T47D (cell line): ENCODE results near the gene KIAA1614.

Experiments used
- DNase-seq, 2 experiments: peaks; one replicate each; pipeline versions ENCODE4 v3.0.0 to v3.0.0-alpha.2; 2011 to 2012; ENCODE audit warnings: low read depth in 1 of 2, low spot score in 1 of 2
- JUND ChIP-seq: IDR thresholded peaks from 2 replicates; pipeline ENCODE4 v1.6.1; 2012; ENCODE audit warnings: low read depth
- in situ Hi-C: cut with HindIII; loops from 2 replicates; pipeline ENCODE4 v1.10.0; 2016; ENCODE audit warnings: low sequenced_read_pairs, low pct_unique_long_range_greater_than_20kb

Gene KIAA1614

GRCh38 chr1:180932378-180932777 lies 19.7 kb downstream of the KIAA1614 start:
- TF ChIP-seq JUND = no peak
- DNase-seq = no peak
- in situ Hi-C loops = no loop called here

DNA sequence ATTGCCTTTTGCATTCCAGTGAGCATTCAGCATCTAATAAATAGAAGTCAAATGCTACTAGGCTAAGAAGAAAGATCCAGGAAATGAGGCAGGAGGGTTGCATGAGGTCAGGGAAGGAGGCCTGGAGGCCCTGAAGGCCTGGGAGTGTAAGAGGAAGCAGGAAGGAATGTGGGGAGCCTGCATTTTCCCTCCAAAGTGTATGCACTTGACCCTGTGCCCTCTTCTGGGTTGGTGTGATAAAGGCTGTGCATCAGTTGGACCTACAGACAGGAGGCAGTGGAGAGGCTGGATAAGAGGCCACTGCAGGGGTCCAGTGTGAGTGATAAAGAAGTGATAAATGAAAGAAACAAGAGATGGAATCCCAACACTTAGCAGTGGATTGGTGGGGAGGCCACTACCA lies 20.4 kb downstream of the KIAA1614 start:
- TF ChIP-seq JUND = no peak
- no peak for DNase-seq
- in situ Hi-C loops = no loop called here

GRCh38 chr1:180934563-180934962 lies 21.9 kb downstream of the KIAA1614 start:
- no peak for TF ChIP-seq JUND
- no peak for DNase-seq
- in situ Hi-C loops = no loop called here

GRCh38 chr1:180935326-180936109 lies 22.8 kb downstream of the KIAA1614 start:
- in situ Hi-C loops = no loop called here
- no peak for DNase-seq
- no peak for TF ChIP-seq JUND

DNA sequence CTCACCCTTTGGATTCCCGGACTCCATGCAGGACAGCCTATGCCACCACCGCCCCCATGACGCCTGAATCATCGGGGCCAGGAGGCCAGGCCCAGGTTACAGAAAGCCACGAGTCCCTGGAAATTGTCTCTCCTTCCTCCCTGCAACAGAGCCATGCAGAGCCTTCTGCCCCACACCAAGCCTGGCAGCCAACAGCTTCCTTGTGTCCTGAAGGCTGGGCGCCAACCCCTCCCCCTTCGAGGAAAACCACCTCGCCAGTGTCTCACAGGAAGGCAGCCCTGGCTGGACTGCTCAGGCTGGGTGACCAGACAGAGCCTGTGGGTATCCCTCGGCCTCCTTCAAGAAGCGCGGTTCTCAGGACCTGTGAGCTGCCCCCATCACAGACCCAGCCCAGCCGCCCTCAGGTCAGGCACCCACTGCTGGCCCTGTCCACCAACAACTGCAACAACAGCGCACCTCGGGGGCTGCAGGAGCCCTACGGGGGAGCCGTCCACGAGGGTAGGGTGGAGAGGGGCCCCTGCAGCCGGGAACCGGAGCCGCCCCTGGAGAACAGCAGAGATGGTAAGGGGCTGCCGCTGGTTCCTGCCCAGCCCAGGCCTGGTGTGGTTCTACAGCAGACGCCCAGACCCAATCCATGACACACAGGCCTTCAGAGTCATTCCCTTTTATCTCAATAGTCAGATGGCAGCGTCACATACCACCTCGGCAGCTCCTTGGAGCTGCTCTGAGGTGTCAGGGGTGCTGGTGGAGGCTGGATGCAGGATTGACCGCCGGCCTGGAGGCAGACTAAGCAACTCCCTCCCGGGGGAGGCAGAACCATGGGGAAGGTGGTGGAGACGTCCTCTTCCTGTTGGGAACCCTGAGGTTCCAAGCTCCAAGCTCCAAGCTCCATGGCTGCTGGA lies 23.7 kb downstream of the KIAA1614 start:
- no peak for DNase-seq
- in situ Hi-C loops = no loop called here
- no peak for TF ChIP-seq JUND

GRCh38 chr1:180937012-180937372 lies 24.3 kb downstream of the KIAA1614 start:
- in situ Hi-C loops = no loop called here
- no peak for TF ChIP-seq JUND
- no peak for DNase-seq

- in situ Hi-C loops = no loop called here
- TF ChIP-seq JUND = no peak
- no peak for DNase-seq
Observed at GRCh38 chr1:180937624-180938225, 25.0 kb downstream of the KIAA1614 start.

DNA sequence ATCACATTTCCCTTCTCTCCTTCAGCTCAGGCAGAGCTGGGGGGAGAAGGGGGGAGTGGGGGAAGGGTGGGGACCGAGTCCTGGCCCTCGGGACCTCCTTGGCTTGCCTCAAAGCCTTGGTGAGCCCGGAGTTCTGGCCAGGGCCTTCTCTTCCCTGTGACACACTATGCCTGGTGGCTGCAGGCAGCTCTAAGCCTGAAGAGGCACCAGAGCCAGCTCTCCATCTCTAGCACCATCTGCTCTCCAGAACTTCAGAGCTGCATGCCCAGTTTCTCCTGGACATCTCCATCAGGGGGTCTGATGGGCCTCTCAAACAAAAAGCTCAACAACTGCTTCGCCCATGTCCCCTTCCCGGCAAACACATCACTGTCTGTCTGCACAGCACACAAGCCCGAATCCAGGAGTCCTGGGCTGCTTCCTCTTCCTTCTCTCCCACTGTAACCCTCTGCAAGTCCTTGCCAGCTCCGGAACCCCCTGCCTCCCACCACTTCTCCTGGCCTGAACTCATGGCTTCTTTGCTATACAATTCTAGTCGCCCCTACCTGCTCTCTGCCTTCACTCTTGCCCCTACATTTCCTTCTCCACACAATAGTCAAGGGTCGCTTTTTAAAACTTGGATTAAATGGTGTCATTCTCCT lies 26.5 kb downstream of the KIAA1614 start:
- in situ Hi-C loops = no loop called here
- DNase-seq = no peak
- no peak for TF ChIP-seq JUND

GRCh38 chr1:180939711-180940103 lies 27.0 kb downstream of the KIAA1614 start:
- no peak for DNase-seq
- TF ChIP-seq JUND = no peak
- in situ Hi-C loops = no loop called here

- in situ Hi-C loops = no loop called here
- DNase-seq = no peak
- no peak for TF ChIP-seq JUND
Observed at GRCh38 chr1:180940445-180940844, 27.7 kb downstream of the KIAA1614 start.

DNA sequence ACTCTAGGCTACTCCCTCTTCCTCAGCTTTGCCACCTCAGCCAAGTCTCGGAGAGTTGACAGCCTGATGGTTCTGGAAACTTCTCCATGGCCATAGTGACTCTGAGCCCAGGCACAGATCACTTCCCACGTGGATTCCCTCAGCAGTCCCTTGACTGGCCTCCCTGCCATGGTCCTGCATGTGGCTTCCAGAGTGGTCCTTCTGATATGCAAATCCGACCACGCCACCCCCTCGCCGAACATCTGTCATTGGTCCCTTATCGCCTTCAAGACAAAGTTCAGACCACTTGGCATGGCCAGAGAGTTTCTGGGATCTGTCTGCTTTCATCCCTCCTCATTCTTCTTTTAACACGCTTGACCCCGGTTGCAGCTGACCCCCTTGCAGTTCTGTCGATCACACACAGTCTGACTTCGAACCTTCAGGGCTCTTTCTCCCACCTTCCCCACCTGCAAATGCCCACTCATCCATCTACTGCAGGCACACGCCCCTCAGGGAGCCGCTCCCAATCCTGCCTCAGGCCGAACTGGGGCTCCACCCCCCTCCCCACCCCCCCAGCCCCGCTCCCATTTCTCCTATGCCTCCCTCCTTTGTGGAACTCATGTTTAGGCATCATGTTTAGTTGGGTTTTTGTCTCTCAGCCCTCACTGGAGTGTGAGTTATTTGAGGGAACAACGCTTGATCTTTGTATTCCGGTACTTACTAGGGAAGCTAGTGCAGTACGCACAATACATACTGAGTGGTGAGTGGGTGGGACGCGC lies 29.0 kb downstream of the KIAA1614 start:
- TF ChIP-seq JUND = no peak
- in situ Hi-C loops = no loop called here
- DNase-seq = no peak

GRCh38 chr1:180945151-180945550 lies 32.5 kb downstream of the KIAA1614 start:
- TF ChIP-seq JUND = no peak
- DNase-seq = no peak
- in situ Hi-C loops = no loop called here
